HFFc6 (cell line): ENCODE measurements around the gene CHD1L. TPM values are rescaled to one million over a fixed set of nuclear protein-coding genes. Genes with fewer than 3 reads are reported as not detected.

Experiments
- DNase-seq: peaks from one replicate; pipeline ENCODE4 v3.0.0-alpha.2; 2018
- H3K27ac Mint-ChIP-seq: 2 replicates; pipeline ENCODE4 v1.8.0; 2020; ENCODE audit warnings: mild to moderate bottlenecking, mixed read lengths
- H3K27me3 Mint-ChIP-seq: 2 replicates; pipeline ENCODE4 v1.8.0; 2021; ENCODE audit warnings: mild to moderate bottlenecking, moderate library complexity, mixed read lengths; ENCODE audit not compliant: insufficient read depth
- H3K36me3 Mint-ChIP-seq: 2 replicates; pipeline ENCODE4 v1.8.0; 2021; ENCODE audit warnings: low read depth, mixed read lengths
- H3K4me1 Mint-ChIP-seq: 2 replicates; pipeline ENCODE4 v1.8.0; 2020; ENCODE audit warnings: low read depth, mixed read lengths
- H3K4me3 Mint-ChIP-seq: 2 replicates; pipeline ENCODE4 v1.8.0; 2020; ENCODE audit warnings: mild to moderate bottlenecking, moderate library complexity, mixed read lengths
- H3K9me3 Mint-ChIP-seq: 2 replicates; pipeline ENCODE4 v1.8.0; 2020; ENCODE audit warnings: mild to moderate bottlenecking, mixed read lengths
- total RNA-seq, 6 experiments: library from RNA; stranded (reverse); fragmentation: NEBNext Ultra II Directional; extraction: Animal tissue kit (Norgen Biotek cat#: 25700); gene quantifications; 2 replicates in 1 of 6; 3 replicates in 5 of 6; pipeline ENCODE4 v1.2.3, GENCODE V29; 2021
- TF ChIP-seq, protein P1 (sequence below): fragments of 200-600 bp; sonication (generic); IDR thresholded peaks from 2 replicates; pipeline ENCODE4 v1.5.0; 2021; ENCODE audit warnings: antibody characterized with exemption, mild to moderate bottlenecking

Gene CHD1L
- total RNA-seq, 6 experiments from 2014 or later, result 34.4 to 43.2 (median 38.0) TPM

DNA sequence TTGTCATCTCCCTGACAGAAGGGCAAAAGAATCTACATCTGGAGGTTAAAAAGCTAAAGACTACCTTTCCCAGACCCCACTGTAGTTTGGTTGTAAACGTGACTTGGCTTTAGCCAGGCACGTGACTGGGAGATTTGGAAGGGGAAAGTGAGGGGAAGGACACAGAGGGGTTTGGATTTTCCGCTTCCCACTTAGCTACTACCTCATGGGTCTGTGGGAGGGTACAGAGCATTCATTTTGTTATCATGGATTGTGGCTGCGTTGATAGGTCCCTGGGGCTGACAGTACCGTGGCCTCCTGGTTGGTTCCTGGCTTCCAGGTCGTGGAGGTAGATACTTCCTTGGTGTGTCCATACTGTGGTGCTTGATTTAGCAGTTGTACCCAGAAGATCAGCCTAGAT, 2.6 kb downstream of the CHD1L start:
- Mint-ChIP-seq H3K27ac (no peak overlapping the region), H3K4me3 (peak overlapping the region; percentile 11; the same call in 1 of the 2 replicates), H3K36me3 (peaks cover 4% of the 10 kb centered on the region; the same call in 1 of the 2 replicates), H3K9me3 (no peaks in the 10 kb centered on the region), H3K4me1 (peaks cover 50% of the 10 kb centered on the region), H3K27me3 (peaks cover 5% of the 10 kb centered on the region; the same call in 1 of the 2 replicates)
- DNase-seq, result no peak
- TF ChIP-seq, protein P1, sequence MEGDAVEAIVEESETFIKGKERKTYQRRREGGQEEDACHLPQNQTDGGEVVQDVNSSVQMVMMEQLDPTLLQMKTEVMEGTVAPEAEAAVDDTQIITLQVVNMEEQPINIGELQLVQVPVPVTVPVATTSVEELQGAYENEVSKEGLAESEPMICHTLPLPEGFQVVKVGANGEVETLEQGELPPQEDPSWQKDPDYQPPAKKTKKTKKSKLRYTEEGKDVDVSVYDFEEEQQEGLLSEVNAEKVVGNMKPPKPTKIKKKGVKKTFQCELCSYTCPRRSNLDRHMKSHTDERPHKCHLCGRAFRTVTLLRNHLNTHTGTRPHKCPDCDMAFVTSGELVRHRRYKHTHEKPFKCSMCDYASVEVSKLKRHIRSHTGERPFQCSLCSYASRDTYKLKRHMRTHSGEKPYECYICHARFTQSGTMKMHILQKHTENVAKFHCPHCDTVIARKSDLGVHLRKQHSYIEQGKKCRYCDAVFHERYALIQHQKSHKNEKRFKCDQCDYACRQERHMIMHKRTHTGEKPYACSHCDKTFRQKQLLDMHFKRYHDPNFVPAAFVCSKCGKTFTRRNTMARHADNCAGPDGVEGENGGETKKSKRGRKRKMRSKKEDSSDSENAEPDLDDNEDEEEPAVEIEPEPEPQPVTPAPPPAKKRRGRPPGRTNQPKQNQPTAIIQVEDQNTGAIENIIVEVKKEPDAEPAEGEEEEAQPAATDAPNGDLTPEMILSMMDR, result no peak

- H3K27ac Mint-ChIP-seq, result no peak overlapping the region
These were observed 3.1 kb downstream of the CHD1L start for GRCh38 chr1:147245586-147246021.

DNA sequence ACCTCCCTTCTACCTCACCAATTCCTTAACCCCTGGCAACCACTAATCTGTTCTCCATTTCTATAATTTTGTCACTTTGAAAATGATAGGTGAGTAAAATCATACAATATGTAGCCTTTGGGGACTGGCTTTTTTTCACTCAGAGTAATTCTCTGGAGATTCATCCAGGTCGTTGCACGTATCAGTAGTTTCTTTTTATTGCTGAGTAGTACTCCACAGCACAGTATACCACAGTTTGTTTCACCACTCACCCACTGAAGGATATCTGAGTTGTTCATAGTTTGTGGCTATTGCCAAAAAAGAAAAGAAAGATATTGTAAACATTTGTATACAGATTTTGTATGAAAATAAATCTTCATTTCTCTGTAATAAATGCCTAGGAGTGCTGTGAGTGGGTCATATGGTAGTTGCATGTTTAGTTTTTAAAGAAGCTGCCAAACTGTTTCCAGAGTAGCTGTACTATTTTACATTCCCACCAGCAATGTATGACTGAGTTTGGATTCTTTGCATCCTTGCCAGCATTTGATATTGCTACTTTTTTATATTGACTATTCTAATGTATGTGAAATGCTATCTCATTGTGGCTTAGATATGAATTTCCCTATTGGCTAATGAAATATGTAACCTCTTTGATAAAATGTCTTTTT, 3.7 kb downstream of the CHD1L start:
- Mint-ChIP-seq H3K9me3 (no peaks in the 10 kb centered on the region), H3K27ac (no peak overlapping the region), H3K4me1 (peaks cover 50% of the 10 kb centered on the region), H3K27me3 (no peaks in the 10 kb centered on the region), H3K4me3 (peak overlapping the region; percentile 7; the same call in 1 of the 2 replicates), H3K36me3 (peaks cover 4% of the 10 kb centered on the region; the same call in 1 of the 2 replicates)
- DNase-seq, result no peak
- TF ChIP-seq, protein P1, result no peak

More at GRCh38 chr1:147245586-147246021, 3.1 kb downstream of the CHD1L start:
- no peak for DNase-seq
- peaks cover 50% of the 10 kb centered on the region for H3K4me1 Mint-ChIP-seq
- H3K9me3 Mint-ChIP-seq, result no peaks in the 10 kb centered on the region
- peaks cover 4% of the 10 kb centered on the region; the same call in 1 of the 2 replicates for H3K36me3 Mint-ChIP-seq
- TF ChIP-seq, protein P1, result no peak
- peak overlapping the region; percentile 11; the same call in 1 of the 2 replicates for H3K4me3 Mint-ChIP-seq
- peaks cover 2% of the 10 kb centered on the region; the same call in 1 of the 2 replicates for H3K27me3 Mint-ChIP-seq

GRCh38 chr1:147246910-147247655, 4.6 kb downstream of the CHD1L start:
- Mint-ChIP-seq H3K4me1 (peaks cover 44% of the 10 kb centered on the region), H3K4me3 (no peak overlapping the region), H3K27me3 (no peaks in the 10 kb centered on the region), H3K36me3 (peaks cover 4% of the 10 kb centered on the region; the same call in 1 of the 2 replicates), H3K9me3 (no peaks in the 10 kb centered on the region), H3K27ac (peak overlapping the region; percentile 4; the same call in 1 of the 2 replicates)
- TF ChIP-seq, protein P1, result no peak
- DNase-seq, result no peak

DNA sequence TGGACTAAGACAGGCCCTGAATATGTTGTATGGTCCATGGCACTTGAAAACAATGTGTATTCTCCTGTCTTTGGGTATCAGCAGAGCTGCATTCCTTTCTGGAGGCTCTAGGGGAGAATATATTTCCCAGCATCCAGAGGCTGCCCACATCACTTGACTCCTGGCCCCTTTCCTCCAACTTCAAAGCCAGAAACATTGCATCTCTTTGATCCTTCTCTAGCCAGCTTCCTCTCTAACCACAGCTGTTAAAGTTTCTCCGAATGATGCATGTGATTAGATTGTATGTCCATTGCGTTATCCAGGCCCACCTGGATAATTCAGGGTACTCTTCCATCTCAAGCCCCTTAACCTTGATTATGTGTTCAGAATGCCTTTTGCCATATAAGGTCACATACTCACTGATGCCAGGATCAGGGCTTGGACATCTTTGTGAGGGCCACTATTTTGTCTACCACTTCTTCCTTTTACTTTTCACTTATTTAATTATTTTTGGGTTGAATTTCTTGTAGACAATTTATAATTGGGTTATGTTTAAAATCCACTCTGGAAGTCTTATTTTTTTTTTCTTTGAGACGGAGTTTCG, 5.3 kb downstream of the CHD1L start:
- H3K9me3 Mint-ChIP-seq, result no peaks in the 10 kb centered on the region
- TF ChIP-seq, protein P1, result no peak
- peaks cover 4% of the 10 kb centered on the region; the same call in 1 of the 2 replicates for H3K36me3 Mint-ChIP-seq
- DNase-seq, result no peak
- peaks cover 42% of the 10 kb centered on the region for H3K4me1 Mint-ChIP-seq
- no peak overlapping the region for H3K4me3 Mint-ChIP-seq
- H3K27ac Mint-ChIP-seq, result no peak overlapping the region
- no peaks in the 10 kb centered on the region for H3K27me3 Mint-ChIP-seq
